IgD-negative memory B cell (primary cell): ENCODE data around the gene OTUD1. TPM values are rescaled to one million over a fixed set of nuclear protein-coding genes. Genes with fewer than 3 reads are reported as not detected.

ENCODE experiments used
- H3K27ac Mint-ChIP-seq, 3 donors: one replicate each; pipeline ENCODE4 v1.8.0; 2020 to 2022; ENCODE audit warnings: mild to moderate bottlenecking in 3 of 3, mixed read lengths in 3 of 3, moderate library complexity in 1 of 3
- H3K27me3 Mint-ChIP-seq: one replicate; pipeline ENCODE4 v1.8.0; 2021; ENCODE audit warnings: mixed read lengths
- H3K36me3 Mint-ChIP-seq: one replicate; pipeline ENCODE4 v1.8.0; 2020; ENCODE audit warnings: mild to moderate bottlenecking, mixed read lengths
- H3K4me1 Mint-ChIP-seq, 3 donors: one replicate each; pipeline ENCODE4 v1.8.0; 2020 to 2022; ENCODE audit warnings: mixed read lengths in 3 of 3, mild to moderate bottlenecking in 1 of 3
- H3K4me3 Mint-ChIP-seq, 4 donors: one replicate each; pipeline ENCODE4 v1.8.0; 2020 to 2022; ENCODE audit warnings: mild to moderate bottlenecking in 4 of 4, mixed read lengths in 4 of 4, moderate library complexity in 3 of 4
- H3K9me3 Mint-ChIP-seq, 3 donors: one replicate each; pipeline ENCODE4 v1.8.0; 2020 to 2021; ENCODE audit warnings: mixed read lengths in 3 of 3, mild to moderate bottlenecking in 1 of 3
- polyA plus RNA-seq: library from polyadenylated mRNA; unstranded; fragments of 300-500 nt; fragmentation: Illumina TruSeq; gene quantifications from one replicate; pipeline ENCODE4 v1.2.3, GENCODE V29; 2021

OTUD1 gene
- polyA plus RNA-seq, 1 donor from 2014 or later, result 16.4 TPM

DNA sequence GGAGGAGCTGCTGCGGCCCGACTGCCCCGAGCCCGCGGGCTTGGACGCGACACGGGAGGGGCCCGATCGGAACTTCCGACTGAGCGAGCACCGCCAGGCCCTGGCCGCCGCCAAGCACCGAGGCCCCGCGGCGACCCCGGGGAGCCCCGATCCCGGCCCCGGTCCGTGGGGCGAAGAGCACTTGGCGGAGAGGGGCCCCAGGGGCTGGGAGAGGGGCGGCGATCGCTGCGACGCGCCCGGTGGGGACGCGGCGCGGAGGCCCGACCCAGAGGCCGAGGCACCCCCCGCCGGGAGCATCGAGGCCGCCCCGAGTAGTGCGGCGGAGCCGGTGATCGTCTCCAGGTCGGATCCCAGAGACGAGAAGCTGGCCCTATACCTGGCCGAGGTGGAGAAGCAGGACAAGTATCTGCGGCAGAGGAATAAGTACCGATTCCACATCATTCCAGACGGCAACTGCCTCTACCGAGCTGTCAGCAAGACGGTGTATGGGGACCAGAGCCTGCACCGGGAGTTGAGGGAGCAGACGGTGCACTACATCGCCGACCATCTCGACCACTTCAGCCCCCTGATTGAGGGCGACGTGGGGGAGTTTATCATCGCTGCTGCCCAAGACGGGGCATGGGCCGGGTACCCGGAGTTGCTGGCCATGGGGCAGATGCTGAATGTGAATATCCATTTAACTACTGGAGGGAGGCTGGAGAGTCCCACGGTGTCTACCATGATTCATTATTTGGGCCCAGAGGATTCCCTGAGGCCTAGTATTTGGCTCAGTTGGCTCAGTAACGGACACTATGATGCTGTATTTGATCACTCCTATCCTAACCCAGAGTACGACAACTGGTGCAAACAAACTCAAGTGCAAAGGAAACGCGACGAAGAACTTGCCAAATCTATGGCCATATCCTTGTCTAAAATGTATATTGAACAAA, 1.4 kb downstream of the OTUD1 start:
- peak overlapping the region; percentile 88 to 96 (median 95) for H3K4me3 Mint-ChIP-seq
- H3K27ac Mint-ChIP-seq, result peak overlapping the region; percentile 57 to 90 (median 86)
- H3K9me3 Mint-ChIP-seq, result peaks cover 0 to 2% (median 0%) of the 10 kb centered on the region in 3 donors
- peaks cover 21 to 34% (median 31%) of the 10 kb centered on the region in 3 donors for H3K4me1 Mint-ChIP-seq
- H3K27me3 Mint-ChIP-seq, result no peaks in the 10 kb centered on the region
- H3K36me3 Mint-ChIP-seq, result peaks cover 4% of the 10 kb centered on the region

GRCh38 chr10:23441251-23441650, 2.4 kb downstream of the OTUD1 start:
- Mint-ChIP-seq H3K4me1 (peaks cover 22 to 35% (median 35%) of the 10 kb centered on the region in 3 donors), H3K36me3 (peaks cover 4% of the 10 kb centered on the region), H3K4me3 (peak overlapping the region; percentile 88 to 96 (median 95)), H3K27ac (peak overlapping the region in 2 of 3 donors; percentile 57 to 90), H3K27me3 (no peaks in the 10 kb centered on the region), H3K9me3 (no peaks in the 10 kb centered on the region)

GRCh38 chr10:23442936-23443335, 4.1 kb downstream of the OTUD1 start:
- H3K4me3 Mint-ChIP-seq, result peak overlapping the region; percentile 65 to 96 (median 95)
- H3K4me1 Mint-ChIP-seq, result peaks cover 22 to 39% (median 36%) of the 10 kb centered on the region in 3 donors
- peak overlapping the region in 2 of 3 donors; percentile 67 to 90 for H3K27ac Mint-ChIP-seq
- H3K27me3 Mint-ChIP-seq, result no peaks in the 10 kb centered on the region
- H3K9me3 Mint-ChIP-seq, result no peaks in the 10 kb centered on the region
- H3K36me3 Mint-ChIP-seq, result peaks cover 4% of the 10 kb centered on the region

DNA sequence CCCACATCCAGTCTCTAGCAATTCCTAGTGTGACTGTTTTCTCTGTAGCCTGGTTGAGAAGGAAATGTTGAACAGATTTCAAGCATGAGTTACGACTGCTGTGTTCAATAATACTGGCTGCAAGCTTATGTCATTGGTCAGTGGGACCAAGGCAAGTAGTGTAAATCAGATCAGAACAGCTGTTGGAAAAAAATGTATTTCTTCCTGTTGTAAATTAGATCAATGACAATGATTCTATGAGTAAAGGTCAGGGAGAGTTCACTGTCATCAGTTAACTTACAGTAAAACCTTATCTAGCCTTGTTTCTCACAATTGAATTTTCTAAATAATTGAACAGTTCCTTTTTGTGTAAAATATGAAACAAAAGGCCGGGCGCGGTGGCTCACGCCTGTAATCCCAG, 6.7 kb downstream of the OTUD1 start:
- H3K27ac Mint-ChIP-seq, result no peak overlapping the region
- peaks cover 6% of the 10 kb centered on the region for H3K36me3 Mint-ChIP-seq
- H3K4me1 Mint-ChIP-seq, result peaks cover 41 to 60% (median 44%) of the 10 kb centered on the region in 3 donors
- no peaks in the 10 kb centered on the region for H3K9me3 Mint-ChIP-seq
- H3K4me3 Mint-ChIP-seq, result peak overlapping the region in 2 of 4 donors; percentile 38 to 64
- H3K27me3 Mint-ChIP-seq, result no peaks in the 10 kb centered on the region

DNA sequence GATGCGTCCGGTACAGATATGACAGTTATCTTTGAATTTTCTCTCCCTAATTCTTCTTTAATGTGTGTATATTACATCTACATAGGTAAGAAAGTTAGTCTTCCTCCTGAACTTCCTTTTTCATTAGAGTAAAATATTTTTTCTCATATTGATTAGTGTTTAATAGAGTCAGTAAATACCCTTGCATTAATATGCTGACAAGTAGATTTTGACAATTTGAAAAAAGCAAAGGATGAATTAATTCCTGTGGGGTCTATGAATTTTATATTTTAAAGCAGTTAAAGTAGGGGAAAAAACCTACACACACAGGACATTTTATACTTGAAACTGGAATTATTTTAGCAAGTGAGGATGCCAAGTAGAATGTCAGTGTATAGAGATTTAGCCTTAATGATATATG, 9.4 kb downstream of the OTUD1 start:
- Mint-ChIP-seq H3K9me3 (no peaks in the 10 kb centered on the region), H3K27me3 (no peaks in the 10 kb centered on the region), H3K4me1 (peaks cover 31 to 49% (median 39%) of the 10 kb centered on the region in 3 donors), H3K4me3 (peak overlapping the region in 3 of 4 donors; percentile 45 to 83 (median 57)), H3K36me3 (peaks cover 3% of the 10 kb centered on the region), H3K27ac (peak overlapping the region; percentile 63 to 98 (median 94))

DNA sequence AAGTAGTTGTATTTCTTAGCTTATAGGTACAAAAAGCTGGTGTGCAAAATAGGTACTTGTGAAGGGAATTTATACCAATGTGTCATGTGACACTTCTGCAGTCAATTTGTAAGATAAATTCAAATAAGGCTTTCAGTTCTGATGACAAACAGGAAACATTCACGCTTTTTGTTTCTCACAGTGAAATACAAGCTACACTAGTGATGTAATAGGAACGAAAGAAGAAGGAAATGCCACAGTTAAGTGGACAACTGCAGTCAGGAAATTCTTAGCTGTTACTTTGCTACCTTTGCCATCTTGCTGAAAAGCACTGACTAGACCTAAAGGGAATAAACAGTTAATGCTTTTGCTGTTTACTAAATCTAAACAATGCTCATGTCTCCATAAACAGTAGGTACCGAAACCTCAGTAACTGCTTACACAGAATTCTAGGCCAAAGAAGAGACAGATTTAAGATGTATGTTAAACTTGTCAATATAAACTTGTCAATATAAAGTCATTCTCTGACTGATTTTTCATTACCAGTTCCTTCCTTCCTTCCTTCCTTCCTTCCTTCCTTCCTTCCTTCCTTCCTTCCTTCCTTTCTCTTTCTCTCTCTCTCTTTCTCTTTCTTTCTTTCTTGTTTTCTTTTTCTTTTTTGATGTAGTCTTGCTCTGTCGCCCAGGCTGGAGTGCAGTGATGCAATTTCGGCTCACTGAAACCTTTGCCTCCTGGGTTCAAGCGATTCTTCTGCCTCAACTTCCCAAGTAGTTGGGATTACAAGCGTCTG, 10.1 kb downstream of the OTUD1 start:
- H3K4me1 Mint-ChIP-seq, result peaks cover 30 to 47% (median 36%) of the 10 kb centered on the region in 3 donors
- H3K36me3 Mint-ChIP-seq, result peaks cover 1% of the 10 kb centered on the region
- H3K27me3 Mint-ChIP-seq, result no peaks in the 10 kb centered on the region
- peak overlapping the region; percentile 63 to 98 (median 94) for H3K27ac Mint-ChIP-seq
- H3K4me3 Mint-ChIP-seq, result peak overlapping the region; percentile 46 to 83 (median 65)
- no peaks in the 10 kb centered on the region for H3K9me3 Mint-ChIP-seq

- Mint-ChIP-seq H3K27me3 (no peaks in the 10 kb centered on the region), H3K4me1 (peaks cover 30 to 38% (median 34%) of the 10 kb centered on the region in 3 donors), H3K36me3 (peaks cover 1% of the 10 kb centered on the region), H3K4me3 (peak overlapping the region in 2 of 4 donors; percentile 80 to 93), H3K9me3 (no peaks in the 10 kb centered on the region), H3K27ac (peak overlapping the region in 2 of 3 donors; percentile 81 to 94)
These were observed 13.3 kb downstream of the OTUD1 start for GRCh38 chr10:23452033-23452655.

- Mint-ChIP-seq H3K27me3 (no peaks in the 10 kb centered on the region), H3K4me3 (no peak overlapping the region), H3K4me1 (peaks cover 40 to 43% (median 43%) of the 10 kb centered on the region in 3 donors), H3K27ac (no peak overlapping the region), H3K9me3 (no peaks in the 10 kb centered on the region), H3K36me3 (peaks cover 1% of the 10 kb centered on the region)
These were observed 14.6 kb downstream of the OTUD1 start for GRCh38 chr10:23453465-23453864.

DNA sequence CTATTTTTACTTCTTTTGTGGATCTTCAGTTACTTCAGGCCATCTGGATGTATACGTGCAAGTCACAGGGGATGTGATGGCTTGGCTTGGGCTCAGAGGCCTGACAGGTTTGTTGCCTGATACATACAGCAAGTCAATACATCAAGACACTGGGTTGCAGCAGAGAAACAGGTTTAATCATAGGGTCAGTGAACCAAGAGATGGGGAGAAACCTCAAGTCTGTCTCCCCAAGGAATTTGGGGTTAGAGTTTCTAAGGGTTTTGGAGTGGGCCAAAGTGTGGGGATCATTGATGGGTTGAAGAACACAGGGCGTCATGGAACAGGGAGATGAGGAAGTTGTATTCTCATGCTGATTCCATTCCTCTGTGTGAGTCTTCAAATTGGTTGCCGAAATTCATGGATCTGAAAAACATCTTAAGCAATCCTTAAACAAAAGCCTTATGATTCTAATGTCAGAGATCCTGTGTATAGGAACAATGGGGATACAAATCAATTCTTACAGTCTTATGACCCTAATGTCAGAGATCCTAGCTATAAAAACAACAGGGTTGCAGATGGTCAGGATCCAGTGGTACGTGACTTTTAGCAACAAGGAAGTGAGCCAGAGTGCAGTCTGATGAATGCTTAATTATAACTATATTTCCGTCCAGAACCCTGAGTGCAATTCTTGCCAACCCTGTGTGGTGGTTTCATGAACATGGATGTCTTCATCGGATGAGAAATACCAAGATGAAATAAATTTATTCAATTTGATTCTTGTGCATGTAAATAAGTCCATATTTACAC, 18.9 kb downstream of the OTUD1 start:
- Mint-ChIP-seq H3K4me3 (peak overlapping the region in 2 of 4 donors; percentile 28 to 34), H3K9me3 (no peaks in the 10 kb centered on the region), H3K36me3 (no peaks in the 10 kb centered on the region), H3K27ac (no peak overlapping the region), H3K27me3 (no peaks in the 10 kb centered on the region), H3K4me1 (peaks cover 18 to 21% (median 18%) of the 10 kb centered on the region in 3 donors)

DNA sequence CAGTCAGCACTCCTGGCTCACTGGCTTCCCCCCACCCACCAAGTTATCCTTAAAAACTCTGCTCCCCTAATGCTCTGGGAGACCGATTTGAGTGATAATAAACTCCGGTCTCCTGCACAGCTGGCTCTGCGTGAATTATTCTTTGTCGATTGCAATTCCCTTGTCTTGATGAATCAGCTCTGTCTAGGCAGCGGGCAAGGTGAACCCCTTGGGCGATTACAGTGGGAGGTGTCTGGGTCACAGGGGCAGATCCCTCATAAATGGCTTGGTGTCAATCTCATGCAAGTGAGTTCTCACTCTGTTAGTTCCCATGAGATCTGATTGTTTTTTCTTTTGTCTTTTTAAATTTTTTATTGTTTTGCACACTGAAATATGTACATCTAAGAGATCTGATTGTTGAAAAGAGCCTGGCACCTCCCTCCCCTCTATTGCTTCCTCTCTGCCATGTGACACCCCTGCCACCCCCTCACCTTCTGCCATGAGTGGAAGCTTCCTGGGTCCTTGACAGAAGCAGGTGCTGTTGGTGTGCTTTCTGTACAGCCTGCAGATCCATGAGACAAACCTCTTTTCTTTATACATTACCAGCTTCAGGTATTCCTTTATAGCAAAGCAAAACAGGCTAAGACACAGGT, 20.5 kb downstream of the OTUD1 start:
- Mint-ChIP-seq H3K27me3 (no peaks in the 10 kb centered on the region), H3K27ac (no peak overlapping the region), H3K4me3 (no peak overlapping the region)

DNA sequence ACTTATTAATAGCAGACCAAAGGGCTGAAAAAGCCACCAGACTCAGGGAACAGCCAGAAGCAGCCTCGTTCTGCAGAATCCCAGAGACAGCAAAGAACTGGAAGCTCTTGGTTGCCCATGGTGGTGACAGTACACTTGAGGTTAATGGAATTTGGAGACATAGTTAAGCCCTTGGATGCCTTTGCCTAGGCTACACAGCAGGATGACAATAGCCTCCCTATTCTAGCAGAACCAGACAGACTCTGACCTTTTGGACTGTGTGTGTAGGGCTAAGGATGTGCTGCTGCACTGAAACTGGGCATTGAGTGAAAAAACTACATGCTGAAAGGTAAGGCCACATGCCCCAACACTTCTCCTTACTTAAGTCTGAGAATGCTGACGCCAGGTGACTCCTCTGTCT, 22.7 kb downstream of the OTUD1 start:
- Mint-ChIP-seq H3K36me3 (peaks cover 2% of the 10 kb centered on the region), H3K9me3 (no peaks in the 10 kb centered on the region), H3K4me3 (no peak overlapping the region), H3K27me3 (no peaks in the 10 kb centered on the region), H3K27ac (no peak overlapping the region), H3K4me1 (peaks cover 18 to 20% (median 19%) of the 10 kb centered on the region in 3 donors)

More for the DNA sequence above, 20.5 kb downstream of the OTUD1 start:
- H3K4me1 Mint-ChIP-seq, result peaks cover 18 to 21% (median 18%) of the 10 kb centered on the region in 3 donors
- no peaks in the 10 kb centered on the region for H3K36me3 Mint-ChIP-seq
- H3K9me3 Mint-ChIP-seq, result no peaks in the 10 kb centered on the region

GRCh38 chr10:23467012-23467411, 28.1 kb downstream of the OTUD1 start:
- Mint-ChIP-seq H3K27me3 (peaks cover 4% of the 10 kb centered on the region), H3K9me3 (no peaks in the 10 kb centered on the region), H3K4me3 (no peak overlapping the region)

GRCh38 chr10:23467548-23467947, 28.7 kb downstream of the OTUD1 start:
- Mint-ChIP-seq H3K9me3 (no peaks in the 10 kb centered on the region), H3K4me3 (no peak overlapping the region), H3K4me1 (peaks cover 0 to 10% (median 1%) of the 10 kb centered on the region in 3 donors), H3K27me3 (peaks cover 4% of the 10 kb centered on the region), H3K27ac (no peak overlapping the region), H3K36me3 (peaks cover 2% of the 10 kb centered on the region)

More at GRCh38 chr10:23467012-23467411, 28.1 kb downstream of the OTUD1 start:
- Mint-ChIP-seq H3K4me1 (peaks cover 0 to 10% (median 6%) of the 10 kb centered on the region in 3 donors), H3K27ac (no peak overlapping the region), H3K36me3 (peaks cover 2% of the 10 kb centered on the region)
